ENCODE results near the gene ZFP3. TPM values are rescaled to one million over a fixed set of nuclear protein-coding genes. Genes with fewer than 3 reads are reported as not detected.
"Not testable (repeated sequence)": the region's sequence is repeated elsewhere in the genome, so short reads cannot be mapped to it uniquely, and the experiment has no call there.

Gene ZFP3
- total RNA-seq, 1 donor from 2014 or later, result 9.6 TPM

DNA sequence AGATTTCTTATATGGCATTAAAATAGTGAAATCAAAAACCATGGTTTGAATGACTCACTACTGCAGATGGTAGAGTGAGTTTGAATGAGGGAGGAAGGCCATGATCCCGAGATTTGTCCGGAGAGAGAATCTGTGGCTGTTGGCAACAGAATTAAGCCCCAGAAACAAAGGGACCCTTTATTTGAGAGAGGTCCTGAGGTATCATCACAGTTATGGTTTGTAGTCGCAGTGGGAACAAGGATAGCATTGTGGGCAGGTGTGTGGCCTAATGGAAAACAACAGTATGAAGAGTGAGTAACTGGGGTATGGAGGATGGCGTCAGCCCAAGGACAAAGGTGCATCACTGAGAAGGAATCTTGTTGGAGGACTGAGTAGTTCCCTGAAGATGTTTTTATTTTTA lies 8.5 kb upstream of the ZFP3 start:
- intact Hi-C loops (cut with DNase I), result no loop called here
- no peak for ATAC-seq
- no peak for DNase-seq (ENCODE audit: missing footprints)

DNA sequence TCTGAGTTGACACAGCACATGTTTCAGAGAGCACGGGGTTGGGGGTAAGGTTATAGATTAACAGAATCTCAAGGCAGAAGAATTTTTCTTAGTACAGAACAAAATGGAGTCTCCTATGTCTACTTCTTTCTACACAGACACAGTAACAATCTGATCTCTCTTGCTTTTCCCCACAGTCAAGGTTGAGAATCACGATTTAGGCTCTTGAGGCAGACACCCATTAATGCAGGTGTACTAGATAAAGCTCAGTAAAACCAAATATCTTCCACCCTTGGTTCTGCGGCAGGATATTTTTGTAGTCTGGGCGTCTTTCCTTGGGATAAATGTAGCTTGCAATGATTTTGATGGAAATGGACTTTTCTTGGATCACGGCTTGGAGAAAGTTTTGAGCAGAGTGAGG lies 2.8 kb upstream of the ZFP3 start:
- ATAC-seq; DNase-seq (ENCODE audit: missing footprints); intact Hi-C loops (cut with DNase I): not testable (repeated sequence)

DNA sequence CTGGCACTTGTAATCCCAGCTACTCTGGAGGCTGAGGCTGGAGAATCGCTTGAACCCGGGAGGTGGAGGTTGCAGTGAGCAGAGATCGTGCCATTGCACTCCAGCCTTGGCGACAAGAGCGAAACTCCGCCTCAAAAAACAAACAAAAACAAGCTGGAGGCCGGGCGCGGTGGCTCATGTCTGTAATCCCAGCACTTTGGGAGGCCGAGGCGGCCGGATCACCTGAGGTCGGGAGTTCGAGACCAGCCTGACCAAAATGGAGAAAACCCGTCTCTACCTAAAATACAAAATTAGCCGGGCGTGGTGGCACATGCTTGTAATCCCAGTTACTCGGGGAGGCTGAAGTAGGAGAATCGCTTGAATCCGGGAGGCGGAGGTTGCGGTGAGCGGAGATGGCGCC lies 992 bp upstream of the ZFP3 start:
- ATAC-seq; DNase-seq (ENCODE audit: missing footprints); intact Hi-C loops (cut with DNase I): not testable (repeated sequence)

DNA sequence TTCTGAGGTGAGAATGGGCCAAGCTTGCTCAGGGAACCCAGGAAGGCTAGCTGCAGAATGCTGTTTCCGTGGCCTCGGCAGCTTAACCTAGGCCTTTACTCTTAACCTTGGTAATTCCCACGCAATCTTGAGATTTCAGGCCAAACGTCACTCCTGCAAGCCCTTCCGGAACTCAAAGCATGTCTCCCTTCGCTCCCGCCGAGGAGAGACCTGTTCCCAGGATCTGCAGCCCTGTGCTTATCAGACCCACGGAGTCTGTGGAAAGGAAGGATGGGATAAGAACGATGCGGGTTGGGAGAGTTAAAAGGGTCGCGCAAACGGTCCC lies 524 bp upstream of the ZFP3 start:
- peak; percentile 15 for ATAC-seq
- DNase-seq (ENCODE audit: missing footprints), result no peak
- intact Hi-C loops (cut with DNase I), result no loop called here

DNA sequence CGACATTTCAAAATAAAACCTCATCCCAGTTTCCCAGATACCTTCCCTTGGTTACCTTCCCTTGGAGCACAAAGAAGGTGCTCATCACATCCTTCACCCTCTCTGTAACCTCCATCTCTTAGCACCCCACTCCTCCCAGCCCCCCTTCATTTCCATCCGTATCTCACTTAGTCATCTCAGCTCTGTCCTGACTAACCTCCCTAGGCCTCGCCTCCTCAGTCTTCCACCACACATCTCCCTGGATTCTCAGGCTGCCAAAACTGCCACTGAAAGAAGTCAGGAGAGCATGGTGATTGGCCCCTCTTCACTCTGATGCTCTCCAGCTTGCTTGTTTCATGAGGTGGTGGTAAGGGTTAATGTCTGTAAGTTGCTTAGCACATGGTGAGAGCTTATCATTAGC lies 2.3 kb downstream of the ZFP3 start:
- intact Hi-C loops (cut with DNase I), result no loop called here
- ATAC-seq (no peak), DNase-seq (ENCODE audit: missing footprints) (no peak)

DNA sequence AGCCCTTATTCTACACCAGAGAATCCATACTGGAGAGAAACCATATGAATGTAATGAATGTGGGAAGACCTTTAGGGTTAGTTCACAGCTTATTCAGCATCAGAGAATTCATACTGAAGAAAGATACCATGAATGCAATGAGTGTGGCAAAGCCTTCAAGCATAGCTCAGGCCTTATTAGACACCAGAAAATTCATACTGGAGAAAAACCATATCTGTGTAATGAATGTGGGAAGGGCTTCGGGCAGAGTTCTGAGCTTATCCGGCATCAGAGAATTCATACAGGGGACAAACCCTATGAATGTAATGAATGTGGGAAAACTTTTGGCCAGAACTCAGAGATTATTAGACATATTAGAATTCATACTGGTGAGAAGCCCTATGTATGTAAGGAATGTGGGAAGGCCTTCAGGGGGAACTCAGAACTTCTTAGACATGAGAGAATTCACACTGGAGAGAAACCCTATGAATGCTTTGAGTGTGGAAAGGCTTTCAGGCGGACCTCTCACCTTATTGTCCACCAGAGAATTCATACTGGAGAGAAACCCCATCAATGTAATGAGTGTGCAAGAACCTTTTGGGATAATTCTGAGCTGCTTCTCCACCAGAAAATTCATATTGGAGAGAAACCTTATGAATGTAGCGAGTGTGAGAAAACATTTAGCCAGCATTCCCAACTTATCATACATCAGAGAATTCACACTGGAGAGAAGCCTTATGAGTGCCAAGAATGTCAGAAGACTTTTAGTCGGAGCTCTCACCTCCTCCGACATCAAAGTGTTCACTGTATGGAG lies 14.1 kb downstream of the ZFP3 start:
- intact Hi-C loops (cut with DNase I), result no loop called here
- DNase-seq (ENCODE audit: missing footprints), result no peak
- ATAC-seq, result no peak

DNA sequence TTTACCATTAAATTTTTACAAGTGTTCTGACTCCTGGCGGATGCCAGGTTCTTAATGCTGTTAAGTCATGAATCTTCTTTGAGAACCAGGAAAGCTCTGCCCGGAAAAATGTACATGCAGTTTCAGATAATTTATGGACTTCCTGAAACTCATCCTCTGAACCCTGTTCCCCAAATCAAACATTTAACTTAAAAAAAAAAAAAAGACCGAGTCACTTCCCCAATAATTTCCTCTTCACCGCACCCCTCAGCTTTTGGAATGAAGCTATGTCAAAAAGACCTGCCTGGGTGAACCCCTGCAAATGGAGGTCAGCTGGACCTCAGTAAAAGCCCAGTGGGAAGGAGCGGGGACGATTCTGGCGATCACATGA lies 18.4 kb downstream of the ZFP3 start:
- ATAC-seq (no peak), DNase-seq (ENCODE audit: missing footprints) (no peak)
- intact Hi-C loops (cut with DNase I), result no loop called here

DNA sequence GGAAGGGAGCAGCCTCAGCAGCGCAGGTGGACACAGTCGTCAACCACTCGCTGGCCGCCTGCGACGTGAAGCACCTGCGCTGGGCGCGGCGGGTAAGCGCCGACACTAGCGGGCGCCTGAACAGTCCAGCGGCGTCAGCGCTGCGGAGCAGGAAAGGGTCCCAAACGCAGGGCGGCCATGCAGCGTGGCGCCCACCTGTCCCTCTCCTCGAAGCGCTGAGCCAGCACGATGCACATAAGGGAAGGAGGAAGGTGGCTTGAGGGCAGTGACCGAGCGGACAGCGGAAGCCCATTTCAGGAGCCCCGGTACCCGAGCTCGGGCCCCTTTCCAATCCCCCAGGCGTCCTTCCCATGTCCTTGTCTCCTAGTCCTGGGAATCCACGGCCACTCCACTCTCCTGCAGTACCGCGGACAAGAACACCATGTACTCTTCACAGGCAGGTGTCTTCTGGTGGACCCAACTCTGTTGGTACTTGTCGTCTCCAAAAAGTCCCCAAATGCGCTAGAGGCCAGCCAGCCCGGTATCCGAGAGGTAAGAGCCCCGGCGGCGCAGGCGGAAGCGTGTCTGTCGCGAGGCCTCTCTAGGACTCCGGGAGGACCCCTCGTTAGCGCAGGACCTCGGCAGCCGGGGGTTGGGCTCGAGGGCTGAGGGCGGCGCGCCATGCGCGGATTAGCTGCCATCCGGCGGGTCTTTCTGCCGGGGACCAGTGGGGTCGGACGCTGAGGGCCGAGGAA lies 19.0 kb downstream of the ZFP3 start:
- DNase-seq (ENCODE audit: missing footprints) (peak; percentile 79), ATAC-seq (peak; percentile 89)
- intact Hi-C loops (cut with DNase I), result no loop called here

DNA sequence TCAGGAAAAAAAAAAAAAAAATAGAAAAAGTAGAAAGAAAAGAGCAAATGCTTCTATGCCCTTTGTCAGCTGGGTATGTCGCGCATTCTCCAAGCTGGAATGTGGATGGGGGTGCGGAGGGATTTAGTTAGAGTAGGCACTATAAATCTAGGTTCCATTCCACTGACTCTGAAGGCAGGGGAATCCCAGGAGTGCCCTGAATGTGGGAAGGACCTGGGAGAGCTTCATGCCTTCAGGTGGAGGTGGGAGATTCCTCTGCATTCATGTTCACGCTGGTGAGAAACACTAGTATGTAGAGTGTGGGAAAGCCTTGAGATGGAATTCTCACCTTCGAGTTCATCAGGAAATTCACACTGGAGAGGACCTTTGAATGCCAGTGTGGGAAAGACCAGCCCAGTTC lies 21.0 kb downstream of the ZFP3 start:
- ATAC-seq, result no peak
- no peak for DNase-seq (ENCODE audit: missing footprints)
- intact Hi-C loops (cut with DNase I), result no loop called here

DNA sequence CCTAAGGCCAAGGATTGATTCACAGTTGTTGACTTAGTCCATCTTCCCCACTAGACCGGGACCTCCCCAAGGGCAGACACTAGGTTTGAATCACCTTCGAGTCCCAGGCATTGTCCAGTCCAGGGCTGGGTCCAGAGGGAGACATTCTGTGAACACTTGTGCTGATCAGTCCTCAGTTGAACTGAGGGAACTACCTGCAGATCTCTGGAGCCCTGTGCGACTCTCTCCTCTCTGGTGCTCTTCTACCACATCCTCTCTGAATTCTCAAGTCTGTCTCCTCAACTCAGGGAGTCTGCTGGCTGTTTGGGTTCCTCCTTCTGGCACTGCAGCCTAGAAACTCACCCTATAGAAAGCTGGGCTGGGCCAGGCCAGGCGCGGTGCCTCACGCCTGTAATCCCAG lies 22.6 kb downstream of the ZFP3 start:
- intact Hi-C loops (cut with DNase I), result no loop called here
- ATAC-seq, result no peak
- DNase-seq (ENCODE audit: missing footprints), result no peak

DNA sequence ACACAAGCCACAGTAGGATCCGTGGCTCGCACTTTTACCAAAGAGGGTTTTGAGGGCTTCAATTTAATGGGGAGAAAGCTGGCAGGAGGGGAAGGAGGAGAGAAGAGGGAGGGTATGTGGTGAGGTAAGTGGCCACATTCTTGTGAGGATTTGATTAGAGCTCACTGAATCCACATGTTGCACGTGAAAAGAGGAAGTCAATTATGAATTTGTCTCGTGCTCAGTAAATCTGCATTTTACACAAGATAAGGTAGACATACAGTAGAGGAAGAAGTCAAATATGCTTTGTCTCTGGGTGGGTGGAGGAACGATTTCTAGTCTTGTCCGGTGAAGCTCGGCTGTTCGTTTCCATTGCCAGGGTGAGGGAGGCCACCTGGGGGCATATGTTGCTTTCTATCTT lies 32.5 kb downstream of the ZFP3 start:
- DNase-seq (ENCODE audit: missing footprints) (no peak), ATAC-seq (no peak)
- intact Hi-C loops (cut with DNase I), result loop anchor here (5.0 kb wide), 1 partner anchor 81 kb away; the partner anchor contains the start of gene ZNF594

DNA sequence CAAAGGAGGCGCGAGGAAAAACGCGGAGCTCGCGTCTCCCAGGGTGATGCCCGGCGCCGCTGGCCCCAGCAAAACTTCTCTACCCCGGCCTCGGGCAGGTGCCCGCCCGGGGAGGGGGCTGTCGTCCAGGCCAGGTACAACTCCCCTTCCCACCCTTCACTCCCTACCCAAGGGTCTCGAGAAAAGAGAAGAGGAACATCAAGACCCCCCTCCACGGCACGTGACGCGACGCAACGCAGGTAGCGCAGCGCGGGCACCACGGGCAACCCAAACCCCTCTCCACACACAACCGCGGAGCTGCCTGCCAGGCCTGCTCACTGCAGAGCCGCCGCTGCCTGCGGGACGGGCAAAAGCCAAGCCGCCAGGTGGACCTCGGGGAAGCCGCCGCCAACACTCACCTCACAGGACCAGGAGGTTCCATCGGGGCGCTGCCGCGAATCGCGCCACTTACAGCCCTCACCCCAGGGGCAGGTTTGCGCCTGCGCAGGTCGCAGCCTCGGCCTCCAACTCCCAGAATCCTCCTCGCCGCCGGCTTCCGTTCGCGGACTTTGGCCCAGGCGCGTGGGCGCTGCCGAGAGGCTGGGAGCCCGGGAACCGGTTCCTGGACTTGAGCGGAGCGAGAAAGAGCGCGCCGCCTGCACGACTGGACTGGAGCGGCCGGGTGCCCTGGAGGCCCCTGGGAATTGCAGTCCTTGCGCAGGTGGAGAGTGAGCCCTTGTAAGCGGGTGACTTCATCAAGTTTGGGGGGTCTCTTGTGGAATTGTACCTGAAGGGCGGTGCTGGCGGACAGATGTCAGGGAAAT lies 33.3 kb downstream of the ZFP3 start, which contains the start of gene ZNF232:
Gene ZNF232 (minus strand): TSS at position 477 of the 803 bp plus-strand sequence. CDS start 56 bp downstream, at position 421.
- intact Hi-C loops (cut with DNase I), result loop anchor here (5.0 kb wide), 1 partner anchor 81 kb away; the partner anchor contains the start of gene ZNF594
- ATAC-seq (peak; percentile 96), DNase-seq (ENCODE audit: missing footprints) (peak; percentile 97)

DNA sequence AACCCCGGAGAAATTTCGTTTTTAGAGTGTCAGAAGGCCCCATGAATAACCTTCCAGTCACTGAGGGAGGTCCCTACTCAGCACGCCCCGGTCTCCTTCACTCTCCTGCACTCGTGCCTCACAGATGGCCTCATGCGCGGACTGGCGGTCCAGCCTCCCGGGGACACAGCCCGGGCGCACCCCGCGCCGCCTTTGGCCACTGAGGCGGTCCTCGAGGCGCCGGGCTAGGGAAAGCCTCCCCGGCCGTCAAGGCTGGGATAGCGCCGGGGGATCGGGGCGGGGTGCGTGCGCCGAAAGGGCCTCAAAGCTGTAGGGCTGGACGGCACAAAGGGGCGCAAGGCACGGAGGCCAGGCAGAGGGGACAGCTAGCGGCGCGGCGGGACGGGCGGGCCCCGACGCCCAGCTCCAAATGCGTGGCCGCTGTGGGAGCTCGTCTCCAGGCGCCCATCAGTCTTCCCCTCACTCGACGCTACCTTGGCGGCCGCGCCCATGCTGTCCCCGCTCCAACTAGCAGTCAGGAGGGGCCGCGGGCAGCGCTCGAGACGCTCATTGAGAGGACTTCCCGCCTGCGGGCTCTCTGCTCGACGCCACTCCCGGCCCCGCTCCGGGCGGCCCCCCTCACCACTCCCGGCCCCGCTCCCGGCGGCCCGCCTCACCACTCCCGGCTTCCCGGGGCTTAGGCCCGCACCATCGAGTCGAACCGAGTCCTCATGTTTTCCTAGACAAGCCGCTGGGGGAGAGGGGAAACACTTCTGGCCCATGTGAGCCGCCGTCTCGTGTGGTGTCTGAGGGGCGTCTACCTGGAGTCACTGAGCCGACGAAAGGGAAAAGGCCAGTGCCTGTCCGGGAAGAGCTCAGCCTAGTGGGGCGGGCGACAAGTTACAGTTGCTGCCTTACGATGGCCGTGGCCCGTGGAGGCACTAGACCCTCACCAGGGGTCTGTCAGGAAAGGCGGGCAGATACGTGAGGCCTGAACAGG lies 37.7 kb downstream of the ZFP3 start, which contains the start of gene USP6:
Gene USP6 (plus strand): TSS at position 360 of the 979 bp plus-strand sequence. CDS start 14,336 bp downstream, outside the sequence.
- no peak for DNase-seq (ENCODE audit: missing footprints)
- no peak for ATAC-seq
- intact Hi-C loops (cut with DNase I), result no loop called here

DNA sequence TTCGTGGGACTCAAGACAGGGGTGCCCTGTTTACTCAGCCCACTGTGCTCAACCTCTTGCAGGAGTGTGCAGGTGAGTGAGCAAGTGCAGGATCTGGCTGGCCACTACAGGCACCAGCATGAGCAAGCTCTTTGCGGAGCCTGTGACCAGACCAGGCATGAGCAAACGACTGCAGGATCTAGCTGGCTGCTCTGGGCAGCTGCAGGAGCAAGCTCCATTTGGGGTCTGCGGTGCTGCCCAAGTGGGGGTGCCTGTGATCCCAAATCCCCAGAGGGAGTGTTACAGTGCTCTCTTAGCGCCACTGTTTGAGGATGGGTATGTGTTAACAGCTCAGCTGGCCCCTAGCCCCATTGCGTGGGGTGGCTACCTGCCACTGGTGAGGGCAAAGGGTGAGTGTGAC lies 40.0 kb downstream of the ZFP3 start:
- intact Hi-C loops (cut with DNase I), result no loop called here
- DNase-seq (ENCODE audit: missing footprints) (no peak), ATAC-seq (no peak)

DNA sequence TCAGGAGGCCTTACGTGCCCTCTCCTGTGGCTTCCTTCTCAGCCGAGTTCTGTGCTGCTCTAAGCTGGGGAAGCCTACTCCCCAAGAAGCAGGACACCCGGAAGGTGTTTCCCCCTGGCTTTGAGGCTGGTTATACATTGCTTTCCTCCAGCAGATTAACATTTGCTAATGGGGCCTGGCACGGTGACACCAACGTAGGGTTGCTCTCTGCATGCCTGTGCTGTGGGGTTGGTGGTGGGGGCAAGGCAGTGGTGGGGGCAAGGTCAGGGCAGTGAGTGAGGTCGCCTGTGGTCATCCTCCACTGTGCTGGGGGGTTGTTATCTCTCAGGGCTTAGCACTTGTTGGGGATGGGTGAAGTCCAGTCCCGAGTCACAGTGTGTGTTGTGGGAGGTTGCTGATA lies 41.8 kb downstream of the ZFP3 start:
- intact Hi-C loops (cut with DNase I), result no loop called here
- no peak for ATAC-seq

DNA sequence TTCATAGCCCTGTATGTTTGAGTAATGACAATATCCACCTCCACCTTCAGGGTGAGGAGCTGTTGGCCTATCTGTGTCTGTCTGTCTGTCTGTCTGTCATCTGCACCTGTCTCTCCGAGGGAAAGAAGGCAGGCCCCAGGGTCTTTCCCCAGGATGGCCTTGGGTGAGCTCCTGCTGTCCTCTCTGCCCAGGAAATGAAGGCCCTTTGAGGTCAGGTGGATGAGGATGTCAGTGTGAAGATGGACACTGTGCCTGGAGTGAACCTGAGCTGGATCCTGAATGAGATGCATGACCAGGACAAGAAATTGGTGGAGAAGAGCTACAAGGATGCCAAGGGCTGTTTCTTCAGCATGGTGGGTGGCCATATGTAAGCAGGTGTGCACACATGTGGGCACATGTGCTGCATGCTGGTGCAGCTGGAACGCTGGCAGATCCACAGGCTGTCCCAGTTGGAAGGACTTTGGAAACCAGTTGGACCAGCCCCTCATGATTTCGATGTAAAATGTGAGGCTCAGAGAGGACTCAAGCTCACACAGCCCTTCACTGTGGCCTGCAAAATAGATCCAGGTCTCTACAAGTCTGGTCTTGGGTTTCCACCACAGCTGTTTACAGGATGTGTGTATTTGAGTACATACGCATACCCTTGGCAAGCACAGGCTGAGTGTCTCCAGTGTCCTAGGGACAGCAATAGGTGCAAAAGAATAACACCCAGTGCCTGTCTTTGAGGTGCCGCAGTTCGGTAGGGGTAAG lies 42.3 kb downstream of the ZFP3 start:
- ATAC-seq; DNase-seq (ENCODE audit: missing footprints); intact Hi-C loops (cut with DNase I): not testable (repeated sequence)

More for the DNA sequence above, 41.8 kb downstream of the ZFP3 start:
- DNase-seq (ENCODE audit: missing footprints), result no peak

DNA sequence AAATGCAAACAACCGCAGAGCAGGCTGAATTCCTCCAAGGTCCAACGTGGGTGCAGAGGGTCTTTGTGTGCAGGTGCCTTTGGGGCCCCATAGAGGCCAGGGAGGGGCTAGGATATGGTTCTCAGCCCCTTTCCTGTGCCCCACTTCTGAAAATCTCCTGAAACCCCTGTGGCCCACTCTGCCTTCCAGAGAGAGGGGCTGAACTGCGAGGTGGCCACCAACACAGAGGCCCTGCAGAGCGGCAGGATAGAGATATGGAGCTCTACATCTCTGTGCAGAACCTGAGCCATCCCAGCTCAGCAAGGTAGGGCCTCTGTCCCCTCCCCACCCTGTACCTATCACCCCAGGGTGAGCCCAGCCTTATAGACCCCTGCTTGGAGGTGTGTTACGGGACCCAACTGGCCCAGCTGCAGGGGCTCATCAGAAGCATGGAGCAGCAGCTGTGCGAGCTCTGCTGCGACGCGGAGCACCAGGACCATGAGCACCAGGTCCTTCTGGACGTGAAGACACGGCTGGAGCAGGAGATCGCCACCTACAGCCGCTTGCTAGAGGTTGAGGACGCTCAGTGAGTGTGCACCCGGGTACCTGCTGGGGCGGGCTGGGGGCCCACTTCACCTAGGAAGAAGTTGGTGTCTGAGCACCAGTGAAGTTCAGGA lies 43.0 kb downstream of the ZFP3 start:
- ATAC-seq, result no peak
- DNase-seq (ENCODE audit: missing footprints), result no peak
- intact Hi-C loops (cut with DNase I), result no loop called here
